ENCODE data around the gene CD28. TPM values are rescaled to one million over a fixed set of nuclear protein-coding genes. Genes with fewer than 3 reads are reported as not detected.

The CD28 gene
- total and polyA plus RNA-seq, 7 donors = 0.01 to 0.71 (median 0.17) TPM

DNA sequence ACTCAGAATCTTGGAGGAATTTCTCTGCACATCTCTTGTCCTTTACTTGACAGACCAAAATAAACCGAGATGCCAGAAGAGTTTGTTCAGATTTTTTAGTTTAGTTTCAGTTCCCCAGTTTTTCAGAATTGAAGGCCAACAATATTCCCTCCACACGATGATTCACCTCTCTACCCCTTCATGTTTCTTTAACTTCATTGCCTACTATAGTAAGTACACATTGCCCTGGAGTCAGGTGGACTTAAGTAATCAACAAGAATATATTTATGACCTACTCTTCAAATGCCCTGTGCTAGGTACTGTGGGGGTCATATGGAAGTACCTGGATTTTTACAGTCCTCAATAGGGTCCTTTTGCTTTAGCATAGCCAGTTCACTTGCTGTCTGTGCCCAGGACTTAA is 81.5 kb downstream of the CD28 start:
- TF ChIP-seq CTCF (IDR thresholded peaks at IDR 0.05) = no peak
- Histone ChIP-seq H3K4me3 (no peak overlapping the region), H3K36me3 (ENCODE audit: insufficient read depth in 1 of 2, low read depth in 1 of 2) (no peaks in the 10 kb centered on the region), H3K4me1 (no peaks in the 10 kb centered on the region), H3K27ac (peak overlapping the region; percentile 33), H3K9me3 (no peaks in the 10 kb centered on the region), H3K27me3 (ENCODE audit: insufficient read depth in 3 of 3, low read length in 2 of 3) (no peaks in the 10 kb centered on the region)
- DNase-seq (no peak), ATAC-seq (no peak)
- WGBS, 3 donors = 50 to 61% (median 53%) methylated on average over 2 of the region's 2 CpGs
- intact Hi-C loops (cut with DNase I) = no loop called here

Other genes starting within 250 kb of the CD28 start
- 10 to 100 TPM; 21.9 to 47.6 (median 38.0) TPM for gene RAPH1, start 171.3 kb upstream of the CD28 start, total RNA-seq
- 10 to 100 TPM in 1 of 3 donors, 1 to 10 TPM in 2; 4.3 to 19.4 (median 8.3) TPM for gene RAPH1, start 171.3 kb upstream of the CD28 start, polyA plus RNA-seq
- not detected for gene CTLA4, start 161.1 kb downstream of the CD28 start, total RNA-seq
- under 1 TPM in 1 of 3 donors, not detected in 2; 0.10 TPM for gene CTLA4, start 161.1 kb downstream of the CD28 start, polyA plus RNA-seq
- gene ICOS, start 230.1 kb downstream of the CD28 start, total RNA-seq = not detected
- under 1 TPM in 1 of 3 donors, not detected in 2; 0.03 TPM for gene ICOS, start 230.1 kb downstream of the CD28 start, polyA plus RNA-seq

Data from psoas muscle (tissue), 8 donors.